Neural cell (in vitro differentiated cells): Measurements from ENCODE around the gene LRRC61. TPM values are rescaled to one million over a fixed set of nuclear protein-coding genes. Genes with fewer than 3 reads are reported as not detected.

Experiments
- H2AFZ ChIP-seq: fragments of 200-600, 300-800 bp; sonication (generic), shearing (Covaris generic); 2 replicates; pipeline ENCODE4 v1.6.0; 2014; ENCODE audit warnings: low read depth, mild to moderate bottlenecking, antibody characterized with exemption, low read length, moderate library complexity
- H3F3A ChIP-seq: fragments of 200-600 bp; shearing (Covaris generic); 2 replicates; pipeline ENCODE4 v1.6.1; 2016; ENCODE audit warnings: mild to moderate bottlenecking, moderate library complexity, mixed read lengths, antibody characterized with exemption, low read length; ENCODE audit not compliant: insufficient read depth, poor library complexity, severe bottlenecking
- H3K27ac ChIP-seq: fragments of 200-600, 300-800 bp; sonication (generic), shearing (Covaris generic); 2 replicates; pipeline ENCODE4 v1.5.1; 2014; ENCODE audit warnings: mild to moderate bottlenecking, low read length, moderate library complexity
- H3K27me3 ChIP-seq: fragments of 300-800, 200-600 bp; sonication (generic), shearing (Covaris generic); 2 replicates; pipeline ENCODE4 v1.6.0; 2014; ENCODE audit warnings: mild to moderate bottlenecking, low read depth, low read length, moderate library complexity; ENCODE audit not compliant: insufficient read depth
- H3K36me3 ChIP-seq: fragments of 300-800, 200-600 bp; sonication (generic), shearing (Covaris generic); 2 replicates; pipeline ENCODE4 v1.5.1; 2014; ENCODE audit warnings: mild to moderate bottlenecking, antibody characterized with exemption, low read length, moderate library complexity; ENCODE audit not compliant: insufficient read depth
- H3K4me2 ChIP-seq: fragments of 300-800, 200-600 bp; sonication (generic), shearing (Covaris generic); 2 replicates; pipeline ENCODE4 v1.6.0; 2014; ENCODE audit warnings: mild to moderate bottlenecking, low read length
- H3K4me3 ChIP-seq: fragments of 300-800, 200-600 bp; sonication (generic), shearing (Covaris generic); 2 replicates; pipeline ENCODE4 v1.5.1; 2014; ENCODE audit warnings: mild to moderate bottlenecking, low read length, moderate library complexity
- H3K79me2 ChIP-seq: fragments of 200-600 bp; shearing (Covaris generic); replicated peaks from 2 replicates; pipeline ENCODE4 v1.6.0; 2014; ENCODE audit warnings: mild to moderate bottlenecking, low read length, moderate library complexity; ENCODE audit not compliant: insufficient read depth
- H3K9ac ChIP-seq: fragments of 300-800, 200-600 bp; sonication (generic), shearing (Covaris generic); 2 replicates; pipeline ENCODE4 v1.6.1; 2016; ENCODE audit warnings: mild to moderate bottlenecking, low read length, mixed read lengths
- H3K9me2 ChIP-seq: fragments of 200-600 bp; shearing (Covaris generic); 2 replicates; pipeline ENCODE4 v1.6.1; 2016; ENCODE audit warnings: mild to moderate bottlenecking, low read length, mixed read lengths; ENCODE audit not compliant: insufficient read depth
- H3K9me3 ChIP-seq: fragments of 200-600, 300-800 bp; sonication (generic), shearing (Covaris generic); 2 replicates; pipeline ENCODE4 v1.6.1; 2016; ENCODE audit warnings: mild to moderate bottlenecking, mixed run types, low read length, moderate library complexity, mixed read lengths
- H4K20me1 ChIP-seq: fragments of 200-600 bp; shearing (Covaris generic); 2 replicates; pipeline ENCODE4 v1.6.1; 2016; ENCODE audit warnings: mild to moderate bottlenecking, mixed run types; ENCODE audit not compliant: insufficient read depth
- CTCF ChIP-seq: fragments of 450-650 bp; IDR thresholded peaks from 2 replicates; pipeline ENCODE4 v1.5.1; 2014; ENCODE audit warnings: antibody characterized with exemption, mild to moderate bottlenecking, moderate library complexity; ENCODE audit not compliant: poor library complexity, severe bottlenecking
- EP300 ChIP-seq: fragments of 450-650 bp; conservative IDR thresholded peaks from 2 replicates; pipeline ENCODE4 v1.6.1; 2014; ENCODE audit warnings: antibody characterized with exemption, mild to moderate bottlenecking, moderate library complexity; ENCODE audit not compliant: poor library complexity, severe bottlenecking
- EZH2 ChIP-seq: fragments of 200-600, 300-800 bp; shearing (Covaris generic), sonication (generic); IDR thresholded peaks from 2 replicates; pipeline ENCODE4 v1.6.1; 2014; ENCODE audit warnings: antibody characterized with exemption, low read length, borderline replicate concordance, mild to moderate bottlenecking; ENCODE audit not compliant: insufficient read depth, poor library complexity, severe bottlenecking
- MXI1 ChIP-seq: fragments of 450-650 bp; conservative IDR thresholded peaks from 2 replicates; pipeline ENCODE4 v1.6.1; 2014; ENCODE audit warnings: antibody characterized with exemption, mild to moderate bottlenecking; ENCODE audit not compliant: poor library complexity, severe bottlenecking
- POLR2AphosphoS5 ChIP-seq: IDR thresholded peaks from 2 replicates; pipeline ENCODE4 v1.6.1; 2012
- RAD21 ChIP-seq: fragments of 450-650 bp; conservative IDR thresholded peaks from 2 replicates; pipeline ENCODE4 v1.6.1; 2014; ENCODE audit warnings: antibody characterized with exemption, mild to moderate bottlenecking, moderate library complexity
- REST ChIP-seq: IDR thresholded peaks from 2 replicates; pipeline ENCODE4 v1.6.1; 2012; ENCODE audit warnings: borderline replicate concordance
- SMC3 ChIP-seq: fragments of 450-650 bp; conservative IDR thresholded peaks from 2 replicates; pipeline ENCODE4 v1.6.1; 2014; ENCODE audit warnings: antibody characterized with exemption, mild to moderate bottlenecking, moderate library complexity; ENCODE audit not compliant: poor library complexity
- TAF1 ChIP-seq: IDR thresholded peaks from 2 replicates; pipeline ENCODE4 v1.6.1; 2012; ENCODE audit warnings: low read depth
- polyA plus RNA-seq: library from polyadenylated mRNA; depleted of rRNA; stranded (reverse); fragments of >200 nt; gene quantifications from 2 replicates; pipeline ENCODE4 v1.2.3, GENCODE V29; 2014

Gene LRRC61
- polyA plus RNA-seq, 1 donor from 2014 or later, result 5.0 TPM

GRCh38 chr7:150367677-150368095 is 44.5 kb downstream of the LRRC61 start:
- H3K79me2 ChIP-seq, result peaks cover 26% of the 10 kb centered on the region
- H3K27ac ChIP-seq, result peak overlapping the region; percentile 83
- H4K20me1 ChIP-seq, result no peaks in the 10 kb centered on the region
- H3K4me3 ChIP-seq, result peak overlapping the region; percentile 98
- H3K9me3 ChIP-seq, result no peaks in the 10 kb centered on the region
- H3K9ac ChIP-seq, result peak overlapping the region; percentile 95
- peak overlapping the region; percentile 55 for H3K4me2 ChIP-seq
- H3K27me3 ChIP-seq, result no peaks in the 10 kb centered on the region
- H3K9me2 ChIP-seq, result no peaks in the 10 kb centered on the region
- H3F3A ChIP-seq, result no peaks in the 10 kb centered on the region
- H3K36me3 ChIP-seq, result no peaks in the 10 kb centered on the region
- H2AFZ ChIP-seq, result peak overlapping the region; percentile 56
- TF ChIP-seq MXI1 (no peak), SMC3 (no peak), TAF1 (no peak), EZH2 (no peak), EP300 (no peak), CTCF (no peak), REST (no peak), POLR2AphosphoS5 (no peak), RAD21 (no peak)

- TF ChIP-seq EP300, result peak; percentile 57
- peak; percentile 4 for TF ChIP-seq POLR2AphosphoS5
- no peak for TF ChIP-seq CTCF
- Histone ChIP-seq H3K36me3 (no peaks in the 10 kb centered on the region), H2AFZ (peak within 1 kb of the TSS; percentile 76), H3K79me2 (peaks cover 29% of the 10 kb centered on the region), H3K9ac (peak within 1 kb of the TSS; percentile 95), H3K4me3 (peak within 1 kb of the TSS; percentile 98), H3K27ac (peak within 1 kb of the TSS; percentile 83), H3F3A (no peaks in the 10 kb centered on the region), H4K20me1 (no peaks in the 10 kb centered on the region), H3K9me2 (no peaks in the 10 kb centered on the region), H3K9me3 (no peaks in the 10 kb centered on the region), H3K27me3 (no peaks in the 10 kb centered on the region), H3K4me2 (peak within 1 kb of the TSS; percentile 62)
Measured at GRCh38 chr7:150368096-150368883, 45.1 kb downstream of the LRRC61 start, which contains the start of gene REPIN1. Gene REPIN1 (plus strand): TSS chr7:150368822. CDS start chr7:150369712, 890 bp downstream.
